HepG2 (cell line): ENCODE data around the gene CNDP1.

Experiments used
- POLR2AphosphoS5 ChIP-seq: IDR thresholded peaks from 2 replicates; pipeline ENCODE4 v1.6.1; 2012; ENCODE audit warnings: low read depth, low read length
- RAD21 ChIP-seq: fragments of 450-650 bp; formaldehyde crosslinking; IDR thresholded peaks from 2 replicates; pipeline ENCODE4 v1.5.0; 2020; ENCODE audit warnings: mild to moderate bottlenecking
- U2AF1 ChIP-seq: fragments of 200-400 bp; formaldehyde crosslinking; optimal IDR thresholded peaks from 2 replicates; pipeline ENCODE3; 2017; ENCODE audit warnings: mild to moderate bottlenecking, low read depth, low read length
- ZSCAN25 ChIP-seq: sonication (generic); formaldehyde crosslinking; IDR thresholded peaks from 2 replicates; pipeline ENCODE4 v1.8.0; 2022; ENCODE audit warnings: mild to moderate bottlenecking, missing genetic modification reagents
- TF ChIP-seq, protein P1 (sequence below): sonication (generic); formaldehyde crosslinking; conservative IDR thresholded peaks from 2 replicates; pipeline ENCODE4 v1.4.0; 2020; ENCODE audit warnings: missing genetic modification reagents

DNA sequence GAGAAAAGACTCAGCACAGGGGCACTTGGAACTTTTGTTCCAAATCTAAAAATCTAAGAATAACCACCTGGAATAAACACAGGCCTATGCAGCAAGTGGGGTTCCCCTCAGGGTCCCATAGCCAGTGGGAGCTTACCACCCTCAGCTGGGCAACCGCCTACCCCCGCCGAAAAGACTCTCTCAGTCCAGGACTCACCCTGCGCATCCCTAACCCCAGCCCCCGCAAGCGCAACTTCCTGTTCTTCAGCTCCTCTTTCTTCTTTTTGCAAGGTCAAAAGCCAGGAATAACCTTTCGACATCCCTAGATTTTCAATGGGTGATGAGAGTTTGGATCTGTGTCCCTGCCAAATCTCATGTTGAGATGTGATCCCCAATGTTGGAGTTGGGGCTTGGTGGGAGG is 13.6 kb downstream of the CNDP1 start:
- no peak for TF ChIP-seq ZSCAN25 (CRISPR knock-in tag)
- TF ChIP-seq POLR2AphosphoS5, result no peak
- TF ChIP-seq, protein P1, sequence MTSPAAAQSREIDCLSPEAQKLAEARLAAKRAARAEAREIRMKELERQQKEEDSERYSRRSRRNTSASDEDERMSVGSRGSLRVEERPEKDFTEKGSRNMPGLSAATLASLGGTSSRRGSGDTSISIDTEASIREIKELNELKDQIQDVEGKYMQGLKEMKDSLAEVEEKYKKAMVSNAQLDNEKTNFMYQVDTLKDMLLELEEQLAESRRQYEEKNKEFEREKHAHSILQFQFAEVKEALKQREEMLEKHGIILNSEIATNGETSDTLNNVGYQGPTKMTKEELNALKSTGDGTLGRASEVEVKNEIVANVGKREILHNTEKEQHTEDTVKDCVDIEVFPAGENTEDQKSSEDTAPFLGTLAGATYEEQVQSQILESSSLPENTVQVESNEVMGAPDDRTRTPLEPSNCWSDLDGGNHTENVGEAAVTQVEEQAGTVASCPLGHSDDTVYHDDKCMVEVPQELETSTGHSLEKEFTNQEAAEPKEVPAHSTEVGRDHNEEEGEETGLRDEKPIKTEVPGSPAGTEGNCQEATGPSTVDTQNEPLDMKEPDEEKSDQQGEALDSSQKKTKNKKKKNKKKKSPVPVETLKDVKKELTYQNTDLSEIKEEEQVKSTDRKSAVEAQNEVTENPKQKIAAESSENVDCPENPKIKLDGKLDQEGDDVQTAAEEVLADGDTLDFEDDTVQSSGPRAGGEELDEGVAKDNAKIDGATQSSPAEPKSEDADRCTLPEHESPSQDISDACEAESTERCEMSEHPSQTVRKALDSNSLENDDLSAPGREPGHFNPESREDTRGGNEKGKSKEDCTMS (CRISPR knock-in tag), result no peak
- TF ChIP-seq RAD21 (CRISPR knock-in tag), result no peak
- no peak for TF ChIP-seq U2AF1
